Spleen (tissue), 11 donors: ENCODE results near the gene RNASE9. TPM values are rescaled to one million over a fixed set of nuclear protein-coding genes. Genes with fewer than 3 reads are reported as not detected.

Experiments
- DNase-seq: peaks from one replicate; pipeline ENCODE4 v3.0.0-alpha.2; 2020
- H3K27ac ChIP-seq, 8 donors: fragments of 200-600 bp; sonication (generic) in 7 of 8; 1 replicate in 4 of 8; 2 replicates in 4 of 8; pipeline versions ENCODE4 v1.5.0 to v1.8.0; 2016 to 2021; ENCODE audit warnings: inconsistent platforms in 4 of 8, mild to moderate bottlenecking in 4 of 8, moderate library complexity in 1 of 8
- H3K27me3 ChIP-seq, 7 donors: fragments of 200-600 bp; sonication (generic) in 6 of 7; replicated peaks in 1 of 7; 1 replicate in 4 of 7; 2 replicates in 3 of 7; pipeline versions ENCODE4 v1.5.0 to v1.8.0; 2016 to 2021; ENCODE audit warnings: inconsistent platforms in 3 of 7, mild to moderate bottlenecking in 1 of 7
- H3K36me3 ChIP-seq, 6 donors: fragments of 200-600 bp; sonication (generic) in 5 of 6; 1 replicate in 4 of 6; 2 replicates in 2 of 6; pipeline versions ENCODE4 v1.5.0 to v1.8.0; 2016 to 2021; ENCODE audit warnings: inconsistent platforms in 2 of 6
- H3K4me1 ChIP-seq, 6 donors: fragments of 200-600 bp; sonication (generic) in 5 of 6; 1 replicate in 3 of 6; 2 replicates in 3 of 6; pipeline versions ENCODE4 v1.5.0 to v1.8.0; 2016 to 2021; ENCODE audit warnings: inconsistent platforms in 3 of 6
- H3K4me3 ChIP-seq, 8 donors: fragments of 200-600 bp; sonication (generic) in 7 of 8; 1 replicate in 4 of 8; 2 replicates in 4 of 8; pipeline versions ENCODE4 v1.5.0 to v1.8.0; 2016 to 2021; ENCODE audit warnings: inconsistent platforms in 4 of 8, mild to moderate bottlenecking in 4 of 8, moderate library complexity in 2 of 8
- H3K9me3 ChIP-seq, 8 donors: fragments of 200-600 bp; sonication (generic) in 7 of 8; 1 replicate in 4 of 8; 2 replicates in 4 of 8; pipeline versions ENCODE4 v1.5.0 to v1.8.0; 2016 to 2021; ENCODE audit warnings: inconsistent platforms in 4 of 8
- CTCF ChIP-seq, 11 experiments: fragments of 200-600 bp in 7 of 11; fragments of 450-650 bp in 4 of 11; sonication (generic) in 4 of 11; IDR thresholded peaks in 8 of 11; conservative IDR thresholded peaks in 3 of 11; 1 replicate in 7 of 11; 2 replicates in 4 of 11; pipeline versions ENCODE4 v1.4.0 to v1.8.0; 2016 to 2021; ENCODE audit warnings: antibody characterized with exemption in 11 of 11, inconsistent platforms in 4 of 11, mild to moderate bottlenecking in 1 of 11
- POLR2A ChIP-seq, 3 donors: fragments of 450-650 bp; IDR thresholded peaks; one replicate each; pipeline ENCODE4 v1.5.1; 2017; ENCODE audit warnings: antibody characterized with exemption in 3 of 3, mild to moderate bottlenecking in 1 of 3
- POLR2AphosphoS5 ChIP-seq, 3 donors: sonication (generic); formaldehyde crosslinking; IDR thresholded peaks; one replicate each; pipeline ENCODE4 v1.5.1; 2017; ENCODE audit warnings: antibody characterized with exemption in 3 of 3
- WGBS, 5 donors: extraction: QIAGEN DNeasy Blood & Tissue Kit in 3 of 5; methylation state at CpG; one replicate each; pipeline versions ENCODE4 v1.1.5 to v1.1.7; 2013 to 2018; 5-methylcytosine and 5-hydroxymethylcytosine counted together
- intact Hi-C: fragments of 100-400 bp; cut with DNase I; formaldehyde crosslinking; loops from one replicate; pipeline ENCODE4 v1.15.0; 2023; ENCODE audit warnings: low total_unique reads
- polyA plus RNA-seq, 3 donors: library from polyadenylated mRNA; stranded (reverse); fragments of 200-250 nt; gene quantifications; one replicate each; pipeline ENCODE4 v1.2.1, GENCODE V29; 2013
- total RNA-seq, 7 donors: library from RNA; depleted of rRNA in 3 of 7; stranded (reverse); fragments of >200 nt in 3 of 7; fragmentation: NEBNext Ultra II Directional in 4 of 7; extraction: Animal tissue kit (Norgen Biotek cat#: 25700) in 4 of 7; gene quantifications; one replicate each; pipeline versions ENCODE4 v1.1.0 to v1.2.1, GENCODE V29; 2016 to 2021
- donor health status: healthy with polysubstance abuse.
- donor health status: DM: no; HTN: no; CAD: no; lungs with moderate emphysema.
- donor health status: DM: no; HTN: no; CAD: no.
- donor health status: Bipolar disorder and iron deficiency.
- donor health status: healthy.
- donor health status: DM: no; HTN: no; CAD: no.
- donor health status: DM: yes; HTN: yes; CAD: no.

The RNASE9 gene
- total and polyA plus RNA-seq, 10 donors = not detected

- no peaks in the 10 kb centered on the region for H3K4me1 ChIP-seq
- WGBS, 5 donors = 48 to 65% (median 62%) methylated on average over 2 of the region's 2 CpGs
- no peak for TF ChIP-seq CTCF (IDR thresholded peaks at IDR 0.05 in 8 of 11, conservative IDR thresholded peaks at IDR 0.05 in 3 of 11)
- no peak for TF ChIP-seq POLR2A (IDR thresholded peaks at IDR 0.05)
- TF ChIP-seq POLR2AphosphoS5 (IDR thresholded peaks at IDR 0.05) = no peak
- H3K27me3 ChIP-seq = no peaks in the 10 kb centered on the region
- no peak overlapping the region for H3K4me3 ChIP-seq
- intact Hi-C loops = no loop called here
- no peaks in the 10 kb centered on the region for H3K36me3 ChIP-seq
- H3K9me3 ChIP-seq = no peaks in the 10 kb centered on the region
- H3K27ac ChIP-seq = no peak overlapping the region
- DNase-seq = no peak
These were observed 1.4 kb downstream of the RNASE9 start for GRCh38 chr14:20559461-20559904.

DNA sequence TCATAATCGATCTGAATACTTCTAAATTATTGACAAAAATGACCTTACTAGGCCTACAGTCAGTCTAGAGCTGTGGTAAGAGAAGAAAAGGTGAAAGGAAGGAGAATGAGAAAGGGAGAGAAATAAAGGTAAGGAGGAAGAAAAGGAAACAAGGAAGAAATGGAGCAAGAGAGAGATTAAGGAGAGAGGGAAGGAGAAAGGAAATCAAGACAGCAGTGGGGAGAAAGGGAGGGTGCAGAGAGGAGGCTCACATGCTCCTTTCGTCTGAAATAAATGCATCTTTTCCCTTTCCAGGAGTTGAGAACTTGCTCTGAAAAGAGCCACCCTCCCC, 3.7 kb downstream of the RNASE9 start:
- no peak overlapping the region for H3K27ac ChIP-seq
- no peak for DNase-seq
- no peak overlapping the region for H3K4me3 ChIP-seq
- 59 to 82% (median 60%) methylated on average over 2 of the region's 2 CpGs for WGBS, 5 donors
- intact Hi-C loops = no loop called here
- H3K4me1 ChIP-seq = no peaks in the 10 kb centered on the region
- H3K36me3 ChIP-seq = no peaks in the 10 kb centered on the region
- H3K9me3 ChIP-seq = no peaks in the 10 kb centered on the region
- H3K27me3 ChIP-seq = no peaks in the 10 kb centered on the region
- TF ChIP-seq CTCF (IDR thresholded peaks at IDR 0.05 in 8 of 11, conservative IDR thresholded peaks at IDR 0.05 in 3 of 11) (no peak), POLR2A (IDR thresholded peaks at IDR 0.05) (no peak), POLR2AphosphoS5 (IDR thresholded peaks at IDR 0.05) (no peak)

DNA sequence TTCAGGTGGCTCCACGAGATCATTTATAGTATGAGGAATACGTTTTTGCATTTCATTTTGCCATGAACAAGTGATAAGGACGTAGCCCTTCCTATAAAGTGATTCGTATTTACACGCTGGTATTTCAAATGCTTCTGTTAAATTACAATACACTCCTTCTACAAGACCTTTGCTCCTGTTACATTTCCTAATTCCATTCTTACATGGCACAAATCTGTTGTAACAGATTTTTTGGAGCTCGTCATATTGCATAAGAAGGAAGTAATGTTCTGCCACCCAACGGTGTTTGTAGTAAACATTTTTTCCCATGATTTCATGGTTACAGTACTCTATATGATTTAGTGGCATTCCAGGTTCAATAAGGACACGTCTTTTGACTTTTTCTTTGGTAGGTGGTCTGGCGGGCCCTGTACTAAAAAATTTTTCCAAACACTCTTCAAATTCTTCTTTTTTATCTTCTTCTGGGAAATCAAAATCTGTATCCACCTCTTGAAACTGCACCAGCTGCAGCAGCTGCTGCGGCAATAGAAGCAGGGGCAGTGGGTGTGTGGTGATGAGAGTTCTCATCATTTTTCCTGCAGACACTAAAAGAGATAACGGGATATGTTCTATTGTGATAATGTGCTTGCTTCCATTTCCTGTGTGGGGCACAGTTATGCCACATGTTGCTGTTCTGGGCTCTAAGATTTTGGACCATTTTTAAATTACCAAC, 4.2 kb downstream of the RNASE9 start:
- intact Hi-C loops = no loop called here
- no peaks in the 10 kb centered on the region for H3K27me3 ChIP-seq
- 50 to 83% (median 71%) methylated on average over 11 of the region's 11 CpGs for WGBS, 5 donors
- no peaks in the 10 kb centered on the region for H3K36me3 ChIP-seq
- TF ChIP-seq POLR2A (IDR thresholded peaks at IDR 0.05) = no peak
- TF ChIP-seq CTCF (IDR thresholded peaks at IDR 0.05 in 8 of 11, conservative IDR thresholded peaks at IDR 0.05 in 3 of 11) = no peak
- TF ChIP-seq POLR2AphosphoS5 (IDR thresholded peaks at IDR 0.05) = no peak
- H3K4me3 ChIP-seq = no peak overlapping the region
- H3K4me1 ChIP-seq = no peaks in the 10 kb centered on the region
- H3K9me3 ChIP-seq = no peaks in the 10 kb centered on the region
- no peak for DNase-seq
- no peak overlapping the region for H3K27ac ChIP-seq

GRCh38 chr14:20555845-20556244, 5.0 kb downstream of the RNASE9 start:
- no peaks in the 10 kb centered on the region for H3K4me1 ChIP-seq
- TF ChIP-seq POLR2AphosphoS5 (IDR thresholded peaks at IDR 0.05) (no peak), POLR2A (IDR thresholded peaks at IDR 0.05) (no peak), CTCF (IDR thresholded peaks at IDR 0.05 in 8 of 11, conservative IDR thresholded peaks at IDR 0.05 in 3 of 11) (no peak)
- intact Hi-C loops = no loop called here
- no peak overlapping the region for H3K27ac ChIP-seq
- H3K27me3 ChIP-seq = no peaks in the 10 kb centered on the region
- H3K36me3 ChIP-seq = no peaks in the 10 kb centered on the region
- H3K4me3 ChIP-seq = no peak overlapping the region
- WGBS, 5 donors = 48 to 88% (median 67%) methylated on average over 3 of the region's 3 CpGs
- no peaks in the 10 kb centered on the region for H3K9me3 ChIP-seq
- DNase-seq = no peak
